ENCODE measurements around the gene C9orf78. TPM values are rescaled to one million over a fixed set of nuclear protein-coding genes. Genes with fewer than 3 reads are reported as not detected.
"Not testable (repeated sequence)": the region's sequence is repeated elsewhere in the genome, so short reads cannot be mapped to it uniquely, and the experiment has no call there.

Gene C9orf78
- total RNA-seq, 1 experiment from 2014 or later, result 36.4 TPM

- H3K27ac Mint-ChIP-seq; ATAC-seq; DNase-seq (ENCODE audit: low spot score); H3K27me3 Mint-ChIP-seq (ENCODE audit: low read depth); H3K36me3 Mint-ChIP-seq; H3K4me3 Mint-ChIP-seq; H3K9me3 Mint-ChIP-seq; H3K4me1 Mint-ChIP-seq; POLR2A ChIA-PET: not testable (repeated sequence)
- TF ChIP-seq ZNF121 (CRISPR knock-in tag; IDR thresholded peaks at IDR 0.05), result peak; percentile 46; the same call in 1 of the 2 replicates
- CTCF ChIA-PET, result interaction anchor here (0.7 to 1.1 kb wide), 3 partner anchors 15 to 69 kb away, joined by 3 to 5 read pairs (median 3); no protein-coding TSS in a partner anchor
Observed at GRCh38 chr9:129796029-129796428, 39.0 kb downstream of the C9orf78 start.

DNA sequence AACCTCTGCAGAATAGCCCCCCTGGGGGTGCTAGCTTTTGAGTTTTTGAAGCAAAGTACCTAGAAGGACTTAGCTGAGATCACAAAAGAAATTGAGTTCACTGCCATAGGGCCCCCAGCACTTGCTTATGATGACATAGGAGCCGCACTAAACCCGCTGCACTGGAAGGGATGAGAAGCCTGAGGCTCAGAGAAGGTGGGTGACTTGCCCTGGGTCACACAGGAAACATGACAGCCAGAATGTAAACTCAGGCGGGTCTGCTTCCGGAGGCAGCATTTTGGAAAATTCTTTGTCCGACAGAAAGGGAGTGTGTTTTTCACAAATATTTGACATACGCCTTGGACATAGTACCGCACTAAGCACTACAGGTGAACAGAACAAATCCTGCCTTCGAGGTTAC lies 40.5 kb downstream of the C9orf78 start:
- DNase-seq (ENCODE audit: low spot score) (no peak), ATAC-seq (no peak)
- Mint-ChIP-seq H3K27me3 (ENCODE audit: low read depth) (peaks cover 6% of the 10 kb centered on the region; the same call in 1 of the 2 replicates), H3K4me1 (no peaks in the 10 kb centered on the region), H3K9me3 (no peaks in the 10 kb centered on the region), H3K4me3 (no peak overlapping the region), H3K36me3 (no peaks in the 10 kb centered on the region), H3K27ac (no peak overlapping the region)
- TF ChIP-seq IRF2 (CRISPR knock-in tag; IDR thresholded peaks at IDR 0.05; ENCODE audit: borderline replicate concordance, low read depth), result no peak
- no peak for TF ChIP-seq MXD4 (CRISPR knock-in tag; IDR thresholded peaks at IDR 0.05; ENCODE audit: borderline replicate concordance)
- TF ChIP-seq JAZF1 (CRISPR knock-in tag; IDR thresholded peaks at IDR 0.05), result no peak
- no peak for TF ChIP-seq HMGA2 (CRISPR knock-in tag; IDR thresholded peaks at IDR 0.05)
- TF ChIP-seq USF1 (CRISPR knock-in tag; IDR thresholded peaks at IDR 0.05), result no peak
- CTCF ChIA-PET, result interaction anchor here (0.6 to 2.1 kb wide), 2 partner anchors 57 to 68 kb away, joined by 4 to 6 read pairs; no protein-coding TSS in a partner anchor
- POLR2A ChIA-PET, result interaction anchor here (0.7 kb wide), 1 partner anchor 1055 kb away, joined by 3 read pairs; no protein-coding TSS in a partner anchor

GRCh38 chr9:129786481-129786880 lies 48.6 kb downstream of the C9orf78 start:
- TF ChIP-seq ATF2 (CRISPR knock-in tag; IDR thresholded peaks at IDR 0.05; ENCODE audit: borderline replicate concordance, low read depth) (no peak), HMGA2 (CRISPR knock-in tag; IDR thresholded peaks at IDR 0.05) (no peak)
- TF ChIP-seq, protein P1, sequence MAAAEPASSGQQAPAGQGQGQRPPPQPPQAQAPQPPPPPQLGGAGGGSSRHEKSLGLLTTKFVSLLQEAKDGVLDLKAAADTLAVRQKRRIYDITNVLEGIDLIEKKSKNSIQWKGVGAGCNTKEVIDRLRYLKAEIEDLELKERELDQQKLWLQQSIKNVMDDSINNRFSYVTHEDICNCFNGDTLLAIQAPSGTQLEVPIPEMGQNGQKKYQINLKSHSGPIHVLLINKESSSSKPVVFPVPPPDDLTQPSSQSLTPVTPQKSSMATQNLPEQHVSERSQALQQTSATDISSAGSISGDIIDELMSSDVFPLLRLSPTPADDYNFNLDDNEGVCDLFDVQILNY (CRISPR knock-in tag; IDR thresholded peaks at IDR 0.05), result no peak
- H3K9me3 Mint-ChIP-seq, result no peaks in the 10 kb centered on the region
- DNase-seq (ENCODE audit: low spot score) (no peak), ATAC-seq (no peak)
- H3K27me3 Mint-ChIP-seq (ENCODE audit: low read depth), result no peaks in the 10 kb centered on the region; the same call in 1 of the 2 replicates
- no peak overlapping the region for H3K4me3 Mint-ChIP-seq
- H3K4me1 Mint-ChIP-seq, result no peaks in the 10 kb centered on the region
- ChIA-PET POLR2A (no interaction called here), CTCF (interaction anchor here (1.5 to 14.0 kb wide), 3 partner anchors 49 to 66 kb away, joined by 6 to 101 read pairs (median 9); no protein-coding TSS in a partner anchor)
- no peak overlapping the region for H3K27ac Mint-ChIP-seq
- no peaks in the 10 kb centered on the region for H3K36me3 Mint-ChIP-seq

DNA sequence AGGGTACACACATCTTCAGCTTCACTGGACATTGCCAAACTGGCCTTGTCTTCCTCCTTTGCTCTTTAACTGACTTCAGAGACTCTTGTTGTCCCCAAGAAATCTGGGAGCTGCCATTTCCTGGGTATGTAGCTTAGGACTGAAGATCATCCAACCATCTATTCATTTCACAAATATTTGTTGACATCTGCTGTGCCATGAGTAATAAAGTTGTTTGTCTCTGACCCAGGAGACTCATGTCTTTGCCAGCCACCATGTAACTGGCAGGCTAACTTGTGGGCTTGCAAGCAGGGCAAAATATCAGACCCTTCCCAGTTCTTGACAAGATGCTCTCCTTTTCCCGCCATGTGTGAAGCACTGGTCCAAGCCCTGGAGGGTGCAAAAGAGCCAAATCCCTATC lies 49.2 kb downstream of the C9orf78 start:
- Mint-ChIP-seq H3K27ac (no peak overlapping the region), H3K9me3 (no peaks in the 10 kb centered on the region), H3K36me3 (no peaks in the 10 kb centered on the region), H3K27me3 (ENCODE audit: low read depth) (no peaks in the 10 kb centered on the region; the same call in 1 of the 2 replicates), H3K4me3 (no peak overlapping the region), H3K4me1 (no peaks in the 10 kb centered on the region)
- CTCF ChIA-PET, result interaction anchor here (0.6 to 14.0 kb wide), 5 partner anchors 22 to 654 kb away, joined by 3 to 101 read pairs (median 6); no protein-coding TSS in a partner anchor
- POLR2A ChIA-PET, result no interaction called here
- ATAC-seq (no peak), DNase-seq (ENCODE audit: low spot score) (no peak)
- TF ChIP-seq ATF1 (CRISPR knock-in tag; IDR thresholded peaks at IDR 0.05), result no peak
- TF ChIP-seq, protein P2, sequence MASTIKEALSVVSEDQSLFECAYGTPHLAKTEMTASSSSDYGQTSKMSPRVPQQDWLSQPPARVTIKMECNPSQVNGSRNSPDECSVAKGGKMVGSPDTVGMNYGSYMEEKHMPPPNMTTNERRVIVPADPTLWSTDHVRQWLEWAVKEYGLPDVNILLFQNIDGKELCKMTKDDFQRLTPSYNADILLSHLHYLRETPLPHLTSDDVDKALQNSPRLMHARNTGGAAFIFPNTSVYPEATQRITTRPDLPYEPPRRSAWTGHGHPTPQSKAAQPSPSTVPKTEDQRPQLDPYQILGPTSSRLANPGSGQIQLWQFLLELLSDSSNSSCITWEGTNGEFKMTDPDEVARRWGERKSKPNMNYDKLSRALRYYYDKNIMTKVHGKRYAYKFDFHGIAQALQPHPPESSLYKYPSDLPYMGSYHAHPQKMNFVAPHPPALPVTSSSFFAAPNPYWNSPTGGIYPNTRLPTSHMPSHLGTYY (CRISPR knock-in tag; IDR thresholded peaks at IDR 0.05), result no peak
- TF ChIP-seq NFE2L1 (CRISPR knock-in tag; IDR thresholded peaks at IDR 0.05), result no peak
- TF ChIP-seq ELF4 (CRISPR knock-in tag; IDR thresholded peaks at IDR 0.05; ENCODE audit: low read depth), result no peak
- TF ChIP-seq ZNF317 (CRISPR knock-in tag; IDR thresholded peaks at IDR 0.05; ENCODE audit: borderline replicate concordance, low read depth), result no peak
- TF ChIP-seq TCF7 (CRISPR knock-in tag; IDR thresholded peaks at IDR 0.05; ENCODE audit: low read depth), result no peak

GRCh38 chr9:129784970-129785369 lies 50.1 kb downstream of the C9orf78 start:
- ATAC-seq; H3K9me3 Mint-ChIP-seq; POLR2A ChIA-PET; H3K4me3 Mint-ChIP-seq; H3K27me3 Mint-ChIP-seq (ENCODE audit: low read depth); H3K27ac Mint-ChIP-seq; H3K4me1 Mint-ChIP-seq; H3K36me3 Mint-ChIP-seq; DNase-seq (ENCODE audit: low spot score): not testable (repeated sequence)
- CTCF ChIA-PET, result interaction anchor here (0.6 to 14.0 kb wide), 5 partner anchors 13 to 142 kb away, joined by 4 to 101 read pairs (median 7); no protein-coding TSS in a partner anchor
